GM18517 (cell line): Measurements from ENCODE around the gene SNF8.

Experiments
- ATAC-seq: cut with Tn5 transposase; IDR thresholded peaks from one replicate; pipeline ENCODE4 v1.9.1; 2021; ENCODE audit warnings: mild to moderate bottlenecking, moderate library complexity; ENCODE audit not compliant: unreplicated experiment

The SNF8 gene

GRCh38 chr17:48930435-48930873 lies 14.2 kb downstream of the SNF8 start:
- no peak for ATAC-seq

DNA sequence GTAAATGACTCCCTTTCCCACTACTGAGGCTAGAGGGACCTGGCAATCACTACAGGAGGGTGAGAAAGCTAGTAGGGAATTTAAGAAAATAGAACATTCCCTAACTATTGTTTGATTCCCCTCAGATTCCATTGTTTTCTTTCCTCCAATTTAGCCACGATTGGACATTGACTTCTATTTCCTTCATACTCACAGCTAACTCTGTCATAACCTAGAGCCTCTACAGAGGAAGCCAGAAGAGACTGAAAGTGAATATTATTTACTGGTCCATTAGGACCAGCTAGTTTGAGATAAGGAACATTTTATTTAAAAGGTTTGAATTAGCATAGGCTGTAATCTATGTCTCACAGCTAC lies 14.9 kb downstream of the SNF8 start:
- ATAC-seq = no peak

- no peak for ATAC-seq
Measured at GRCh38 chr17:48928876-48929811, 15.5 kb downstream of the SNF8 start.

DNA sequence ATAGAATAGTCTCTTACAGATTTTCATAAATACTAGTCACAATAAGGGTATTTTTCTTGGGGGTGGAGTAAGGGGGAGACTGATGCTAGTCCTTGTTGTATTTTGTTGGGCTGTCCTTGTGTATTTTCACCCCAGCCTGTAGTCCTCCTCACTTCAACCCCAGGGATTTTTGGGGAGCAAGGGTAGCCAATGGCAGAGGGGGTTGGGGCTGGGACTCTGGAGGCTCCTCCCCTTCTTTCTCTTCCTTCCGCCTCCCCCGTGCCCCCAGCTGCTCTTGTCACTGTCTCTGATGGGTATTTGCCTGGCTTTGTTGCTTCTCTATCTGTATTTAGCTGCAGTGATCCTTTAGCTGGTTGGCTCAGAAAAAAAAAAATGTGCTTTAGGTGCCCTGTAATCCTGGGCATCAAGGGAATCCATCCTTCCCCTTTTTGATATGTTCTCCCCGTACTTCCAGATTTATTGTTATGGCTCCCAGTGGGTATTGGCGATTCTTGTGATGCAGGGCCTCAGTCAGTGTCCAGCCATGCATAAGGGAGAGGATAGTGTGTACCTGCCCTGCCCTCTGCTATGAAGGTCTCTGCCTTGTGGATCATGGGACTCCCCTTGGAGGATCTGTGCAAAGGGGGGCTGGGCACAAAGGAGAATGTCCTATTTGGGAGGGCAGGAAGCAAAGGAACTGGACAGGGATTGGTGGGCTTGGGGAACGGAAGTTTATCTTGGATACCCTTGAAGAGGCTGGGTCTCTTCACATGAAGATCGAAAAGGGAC lies 16.5 kb downstream of the SNF8 start:
- no peak for ATAC-seq

DNA sequence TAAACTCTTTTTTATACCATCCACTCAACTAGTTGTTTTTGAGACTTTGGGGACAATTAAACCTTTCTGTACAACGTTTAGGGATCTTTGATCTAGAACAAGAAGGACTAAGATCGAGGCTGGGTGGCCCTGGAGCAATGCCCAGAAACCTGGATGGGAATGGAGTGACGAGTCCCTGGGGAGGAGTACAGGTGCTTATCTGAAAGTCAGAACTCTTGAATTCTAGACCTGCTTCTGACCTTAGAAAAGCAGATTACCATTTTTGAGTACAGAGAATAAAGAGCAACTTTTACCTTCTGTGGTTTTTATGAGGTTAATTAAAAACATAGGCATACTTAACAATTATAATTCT lies 18.7 kb downstream of the SNF8 start:
- ATAC-seq = no peak

DNA sequence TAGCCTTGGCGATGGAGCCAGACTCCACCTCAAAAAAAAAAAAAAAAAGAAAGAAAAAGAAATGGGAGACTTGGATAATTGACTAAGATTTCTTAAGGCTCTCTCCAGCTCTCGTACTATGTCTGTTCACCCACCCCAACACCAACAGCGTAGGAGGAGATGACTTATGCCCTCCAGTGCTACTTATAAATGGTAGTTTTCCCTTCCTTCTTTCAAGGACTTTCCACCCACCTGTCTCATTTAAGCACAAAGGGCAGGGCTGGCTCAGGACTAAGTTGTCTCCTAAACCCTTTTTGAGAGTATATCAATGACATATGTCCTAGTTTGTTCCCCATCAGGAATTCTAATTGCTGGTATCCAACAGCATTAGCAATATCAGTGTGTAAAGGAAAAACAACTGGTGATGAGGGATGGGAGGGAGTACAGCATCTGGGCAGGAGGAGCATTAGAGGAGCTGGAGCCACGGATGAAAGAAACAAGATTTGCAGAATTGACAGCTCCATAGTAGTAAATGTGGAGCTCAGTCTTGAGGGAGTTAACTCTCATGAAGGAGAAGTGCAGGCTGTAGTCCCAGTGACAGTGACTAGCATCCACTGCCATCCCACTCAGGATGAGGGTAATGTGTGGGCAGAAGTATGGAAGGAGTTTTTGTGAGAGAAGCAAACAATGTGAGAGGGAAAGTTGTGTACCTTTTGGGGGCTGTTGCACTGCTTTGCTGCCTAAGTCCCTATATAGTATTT lies 19.2 kb downstream of the SNF8 start:
- ATAC-seq = no peak

DNA sequence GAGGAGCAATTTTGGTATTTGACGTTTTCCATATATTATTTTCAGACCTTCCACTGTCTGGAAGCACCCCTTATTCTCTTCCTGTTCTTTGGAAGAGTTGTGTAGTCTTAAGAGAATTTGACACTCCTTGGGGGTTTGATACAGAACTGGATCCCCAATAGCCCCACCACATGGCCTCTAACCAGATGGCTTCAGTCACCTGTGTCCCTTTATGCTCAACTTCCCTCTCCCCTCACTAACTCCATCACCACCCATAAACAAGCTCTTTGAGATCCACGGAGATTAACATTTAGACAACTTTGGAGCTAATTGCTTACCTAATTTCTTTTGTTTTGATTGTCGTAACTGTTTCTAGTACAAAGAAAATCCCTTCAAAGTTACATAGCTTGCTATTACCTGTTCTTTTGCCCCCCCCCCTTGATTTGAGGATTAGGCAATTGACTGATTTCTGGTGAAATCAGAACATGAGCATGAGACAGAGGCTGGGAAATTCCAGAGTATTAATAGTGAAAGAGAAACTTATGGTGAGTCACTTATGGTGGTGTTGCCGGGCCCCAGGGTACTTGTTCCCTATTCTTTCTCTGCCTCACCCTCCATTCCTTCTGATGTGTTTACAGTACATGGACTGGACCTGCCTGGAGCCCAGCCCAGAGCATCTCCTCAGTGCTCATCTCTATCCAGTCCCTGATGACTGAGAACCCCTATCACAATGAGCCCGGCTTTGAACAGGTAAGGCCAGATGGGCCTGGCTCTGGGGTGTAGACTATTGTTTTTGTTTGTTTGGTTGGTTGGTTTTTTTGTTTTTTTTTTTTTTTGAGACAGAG lies 29.0 kb downstream of the SNF8 start:
- ATAC-seq = peak; percentile 63

GRCh38 chr17:48912476-48912875 lies 32.2 kb downstream of the SNF8 start:
- no peak for ATAC-seq

GRCh38 chr17:48910370-48910769 lies 34.3 kb downstream of the SNF8 start:
- no peak for ATAC-seq

- ATAC-seq = no peak
Measured at GRCh38 chr17:48909783-48910182, 34.9 kb downstream of the SNF8 start.

DNA sequence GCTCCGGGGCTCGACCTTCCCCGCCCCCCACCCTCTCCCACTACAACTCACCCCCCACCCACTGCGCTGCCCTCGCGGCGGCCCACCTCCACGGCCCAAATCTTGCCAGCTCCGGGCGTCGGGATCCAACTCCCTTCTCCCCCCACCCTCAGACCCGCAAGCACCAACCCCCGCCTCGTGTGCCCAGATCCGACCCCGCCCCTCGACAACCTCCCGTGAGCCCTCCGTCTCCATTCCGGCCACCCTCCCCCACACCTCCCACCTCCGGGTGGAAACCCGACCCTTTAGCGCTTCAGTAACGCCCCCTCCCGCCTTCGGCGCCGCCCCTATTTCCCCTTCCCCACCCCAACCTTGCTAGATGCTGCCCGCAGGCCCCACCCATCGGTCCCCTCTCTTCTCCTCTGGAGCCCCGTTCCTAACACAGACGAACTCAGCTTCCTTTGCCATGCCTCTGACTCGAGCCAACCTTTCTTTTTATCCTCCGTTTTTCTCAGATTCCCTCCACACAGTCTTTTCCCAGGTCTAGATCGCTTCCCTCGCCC lies 35.7 kb downstream of the SNF8 start:
- no peak for ATAC-seq

DNA sequence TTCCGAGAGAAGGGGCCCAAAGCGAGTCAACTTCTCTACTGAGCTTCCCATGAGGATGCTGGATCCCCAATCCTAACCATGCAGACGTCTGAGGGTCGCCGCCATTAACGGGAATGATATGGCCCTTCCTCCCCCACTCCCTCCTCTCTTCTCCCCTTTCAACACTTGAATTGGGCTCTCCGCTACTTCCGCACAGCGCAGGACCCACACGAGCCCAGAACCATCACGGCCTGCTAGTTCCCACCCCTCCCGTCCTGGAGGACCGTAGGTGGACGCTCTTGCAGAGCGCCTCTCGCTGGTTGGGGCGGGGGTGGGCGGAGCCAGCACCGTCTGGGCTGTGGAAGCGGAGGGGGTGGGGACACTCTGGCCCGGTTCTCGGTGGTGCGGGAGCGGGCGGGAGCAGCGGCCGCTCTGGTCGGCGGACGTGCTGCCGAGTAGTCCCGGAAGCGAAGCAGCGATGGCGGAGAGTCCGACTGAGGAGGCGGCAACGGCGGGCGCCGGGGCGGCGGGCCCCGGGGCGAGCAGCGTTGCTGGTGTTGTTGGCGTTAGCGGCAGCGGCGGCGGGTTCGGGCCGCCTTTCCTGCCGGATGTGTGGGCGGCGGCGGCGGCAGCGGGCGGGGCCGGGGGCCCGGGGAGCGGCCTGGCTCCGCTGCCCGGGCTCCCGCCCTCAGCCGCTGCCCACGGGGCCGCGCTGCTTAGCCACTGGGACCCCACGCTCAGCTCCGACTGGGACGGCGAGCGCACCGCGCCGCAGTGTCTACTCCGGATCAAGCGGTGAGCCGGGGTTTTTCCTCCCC lies 36.4 kb downstream of the SNF8 start, which contains the start of gene UBE2Z:
Gene UBE2Z, plus strand, starts transcription at position 361 of the 797 bp plus-strand sequence. Its CDS starts 97 bp downstream, at position 458.
- ATAC-seq = peak; percentile 72

- no peak for ATAC-seq
Measured at GRCh38 chr17:48907713-48908046, 37.0 kb downstream of the SNF8 start.

- ATAC-seq = no peak
Measured at GRCh38 chr17:48905987-48906515, 38.6 kb downstream of the SNF8 start.

- no peak for ATAC-seq
Measured at GRCh38 chr17:48904428-48904827, 40.2 kb downstream of the SNF8 start.

DNA sequence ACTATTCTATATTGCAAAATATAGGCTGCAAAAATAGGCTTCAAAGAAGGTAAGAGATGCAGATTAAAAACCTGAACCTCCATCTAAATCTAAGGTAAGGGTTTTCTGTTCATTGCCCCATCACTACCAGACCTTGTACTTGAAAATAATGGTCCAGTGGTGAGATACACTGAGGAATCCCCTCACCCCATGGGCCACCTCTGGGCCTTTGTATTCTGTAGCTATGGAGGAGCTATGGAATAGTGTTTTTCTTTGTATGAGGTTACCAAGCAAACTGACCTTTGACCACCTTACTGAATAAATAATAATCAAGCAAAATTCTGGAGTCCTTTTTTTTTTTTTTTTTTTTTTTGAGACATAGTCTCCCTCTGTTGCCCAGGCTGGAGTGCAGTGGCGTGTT lies 41.2 kb downstream of the SNF8 start:
- no peak for ATAC-seq

- no peak for ATAC-seq
Measured at GRCh38 chr17:48901241-48901640, 43.4 kb downstream of the SNF8 start.

DNA sequence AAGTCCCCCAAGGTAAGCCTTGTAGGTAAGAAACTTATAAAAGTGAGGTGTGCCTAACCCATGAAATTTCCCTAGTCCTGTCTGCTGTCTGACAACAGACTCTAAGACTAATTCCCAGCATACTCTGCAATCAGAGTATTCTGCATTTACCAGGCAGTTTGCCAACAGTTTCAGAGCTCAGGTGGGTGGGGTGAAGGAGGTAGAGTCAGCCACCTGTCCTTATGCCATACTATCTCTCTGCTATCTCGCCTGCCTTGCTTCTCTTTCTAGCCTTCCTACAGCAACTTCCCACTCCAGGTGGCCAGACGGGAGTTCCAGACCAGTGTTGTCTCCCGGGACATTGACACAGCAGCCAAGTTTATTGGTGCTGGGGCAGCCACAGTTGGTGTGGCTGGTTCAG lies 49.8 kb downstream of the SNF8 start:
- ATAC-seq = no peak
